Measurements from ENCODE around the gene SYNE3. TPM values are rescaled to one million over a fixed set of nuclear protein-coding genes. Genes with fewer than 3 reads are reported as not detected.

SYNE3 gene
- polyA plus RNA-seq (0.32 to 1.3 TPM (median 1.0 TPM) in 3 replicates), polyA minus RNA-seq (0.63 to 3.1 TPM (median 2.1 TPM) in 3 replicates)
- 0.27 TPM for polyA plus RNA-seq (2011; ENCODE audit: low read depth)
- 0.18 and 0.19 TPM in 2 replicates for polyA plus RNA-seq (2011; cell fraction: cytosol; rRNA removed)
- polyA plus RNA-seq (2011; cell fraction: nucleus; rRNA removed) = 2.1 and 2.6 TPM in 2 replicates
- polyA plus RNA-seq (2012; ENCODE audit: low replicate concordance) = 0.47 and 1.6 TPM in 2 replicates
- polyA minus RNA-seq (2011; cell fraction: cytosol; rRNA and poly(A)+ RNA removed) = 0.96 TPM
- 2.7 and 3.0 TPM in 2 replicates for polyA minus RNA-seq (2011; cell fraction: nucleus; rRNA and poly(A)+ RNA removed)

DNA sequence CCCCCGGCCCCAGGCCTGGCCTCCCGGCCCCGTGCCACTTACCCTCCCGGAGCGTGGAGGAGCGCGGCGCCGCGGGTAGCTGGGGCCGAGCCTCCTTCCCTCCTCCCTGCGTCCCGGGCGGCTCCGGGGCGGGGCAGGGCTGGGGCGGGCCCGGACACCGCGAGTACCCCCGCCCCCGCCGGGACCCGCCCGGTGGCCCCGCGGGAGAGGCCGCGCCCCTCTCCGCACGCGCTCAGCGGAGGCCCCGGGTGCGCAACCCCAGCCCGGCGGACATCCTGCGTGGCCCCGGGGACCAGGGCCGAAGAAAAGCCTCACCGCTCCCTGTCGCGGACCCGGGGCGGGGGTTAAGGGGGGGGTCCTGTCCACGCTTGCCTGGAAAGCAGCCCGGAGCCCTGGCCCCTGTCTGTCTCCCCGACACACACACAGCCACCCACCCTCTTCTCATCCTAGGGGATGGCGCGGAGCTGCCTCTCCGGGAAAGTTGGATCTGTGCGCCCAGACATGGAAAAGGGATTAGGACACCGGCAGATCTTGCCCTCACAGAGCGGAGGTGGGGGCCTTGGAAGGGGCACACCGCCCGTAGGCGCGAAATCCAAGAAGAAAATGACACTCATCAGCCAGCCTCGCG is at the start of gene SYNE3:
Gene SYNE3, minus strand, starts transcription at position 97 of the 628 bp plus-strand sequence. CDS start 40,829 bp downstream, outside the sequence.
- no peaks in the 10 kb centered on the region for H3K9me1 ChIP-seq (ENCODE audit: control insufficient read depth, extremely low read depth, insufficient read depth, low read length)
- H3K36me3 ChIP-seq (ENCODE audit: control insufficient read depth in 2 of 2, extremely low read depth in 1 of 2, insufficient read depth in 2 of 2, low read length in 2 of 2) = no peaks in the 10 kb centered on the region
- TF ChIP-seq CTCF (optimal IDR thresholded peaks at IDR 0.05 in 1 of 3, IDR thresholded peaks at IDR 0.05 in 1 of 3, conservative IDR thresholded peaks at IDR 0.05 in 1 of 3; ENCODE audit: extremely low read depth in 1 of 3, insufficient read depth in 2 of 3, low read length in 3 of 3) (no peak), EZH2 (IDR thresholded peaks at IDR 0.05; ENCODE audit: low read length) (no peak)
- H3K27me3 ChIP-seq (ENCODE audit: control insufficient read depth, extremely low read depth, insufficient read depth, low read length) = no peaks in the 10 kb centered on the region
- H3K4me2 ChIP-seq (ENCODE audit: control insufficient read depth, extremely low read depth, insufficient read depth, low read depth, low read length) = peak within 1 kb of the TSS; percentile 91
- no peak for FAIRE-seq
- peak within 1 kb of the TSS; percentile 11 for H3K27ac ChIP-seq (ENCODE audit: control insufficient read depth, insufficient read depth, low read length)
- H3K4me3 ChIP-seq (ENCODE audit: control insufficient read depth in 2 of 3, extremely low read depth in 1 of 3, insufficient read depth in 2 of 3, low read depth in 1 of 3, low read length in 3 of 3) = peak within 1 kb of the TSS; percentile 39 to 79 (median 70)
- no peak for DNase-seq (ENCODE audit: low read depth, low spot score)
- no peaks in the 10 kb centered on the region for H3K9me3 ChIP-seq (ENCODE audit: control insufficient read depth, low read depth, low read length)
- no peaks in the 10 kb centered on the region for H3K79me2 ChIP-seq (ENCODE audit: control insufficient read depth, insufficient read depth, low read length)
- H3K9ac ChIP-seq (ENCODE audit: control insufficient read depth, extremely low read depth, insufficient read depth, low read length) = peak within 1 kb of the TSS; percentile 66
- peak within 1 kb of the TSS; percentile 33 for H2AFZ ChIP-seq (ENCODE audit: control insufficient read depth, low read length)
- peaks cover 3% of the 10 kb centered on the region for H4K20me1 ChIP-seq (ENCODE audit: control insufficient read depth, extremely low read depth, insufficient read depth, low read length)
- dilution Hi-C loops (cut with MboI; ENCODE audit: extremely low pct_ligation_motif_present, low sequenced_read_pairs) = no loop called here
- peaks cover 51% of the 10 kb centered on the region for H3K4me1 ChIP-seq (ENCODE audit: control insufficient read depth, extremely low read depth, insufficient read depth, low read length)

DNA sequence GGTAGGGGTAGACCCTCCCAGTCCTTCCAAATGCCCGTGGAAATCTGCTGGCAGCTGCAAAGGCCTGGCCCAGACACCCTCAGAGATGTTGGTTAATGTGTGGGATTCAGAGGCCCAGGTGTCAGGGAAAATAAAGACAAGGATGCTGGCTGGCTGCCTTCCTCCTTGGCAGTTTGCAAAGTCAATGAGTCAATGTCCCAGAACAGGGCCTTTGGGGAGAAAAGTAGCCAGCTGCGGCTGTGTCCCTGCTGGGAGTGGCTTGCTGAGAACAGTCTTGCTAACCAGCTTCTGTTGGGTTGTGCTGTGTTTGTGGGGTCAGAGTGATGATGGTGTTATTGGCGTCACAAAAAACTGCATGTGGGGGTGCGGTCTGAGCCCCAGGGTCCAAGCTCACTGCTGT is 47.6 kb upstream of the SYNE3 start:
- Histone ChIP-seq H3K9ac (ENCODE audit: control insufficient read depth, extremely low read depth, insufficient read depth, low read length) (no peak overlapping the region), H3K4me1 (ENCODE audit: control insufficient read depth, extremely low read depth, insufficient read depth, low read length) (no peaks in the 10 kb centered on the region), H3K27ac (ENCODE audit: control insufficient read depth, insufficient read depth, low read length) (no peak overlapping the region), H3K9me1 (ENCODE audit: control insufficient read depth, extremely low read depth, insufficient read depth, low read length) (no peaks in the 10 kb centered on the region), H4K20me1 (ENCODE audit: control insufficient read depth, extremely low read depth, insufficient read depth, low read length) (no peaks in the 10 kb centered on the region), H3K9me3 (ENCODE audit: control insufficient read depth, low read depth, low read length) (no peaks in the 10 kb centered on the region), H3K27me3 (ENCODE audit: control insufficient read depth, extremely low read depth, insufficient read depth, low read length) (no peaks in the 10 kb centered on the region), H3K4me2 (ENCODE audit: control insufficient read depth, extremely low read depth, insufficient read depth, low read depth, low read length) (no peak overlapping the region), H3K36me3 (ENCODE audit: control insufficient read depth in 2 of 2, extremely low read depth in 1 of 2, insufficient read depth in 2 of 2, low read length in 2 of 2) (no peaks in the 10 kb centered on the region), H3K4me3 (ENCODE audit: control insufficient read depth in 2 of 3, extremely low read depth in 1 of 3, insufficient read depth in 2 of 3, low read depth in 1 of 3, low read length in 3 of 3) (no peak overlapping the region), H3K79me2 (ENCODE audit: control insufficient read depth, insufficient read depth, low read length) (no peaks in the 10 kb centered on the region), H2AFZ (ENCODE audit: control insufficient read depth, low read length) (no peak overlapping the region)
- dilution Hi-C loops (cut with MboI; ENCODE audit: extremely low pct_ligation_motif_present, low sequenced_read_pairs) = loop anchor here (25.0 kb wide), 1 partner anchor 398 kb away; no protein-coding TSS in a partner anchor
- no peak for FAIRE-seq
- TF ChIP-seq EZH2 (IDR thresholded peaks at IDR 0.05; ENCODE audit: low read length) = no peak
- no peak for TF ChIP-seq CTCF (optimal IDR thresholded peaks at IDR 0.05 in 1 of 3, IDR thresholded peaks at IDR 0.05 in 1 of 3, conservative IDR thresholded peaks at IDR 0.05 in 1 of 3; ENCODE audit: extremely low read depth in 1 of 3, insufficient read depth in 2 of 3, low read length in 3 of 3)
- no peak for DNase-seq (ENCODE audit: low read depth, low spot score)
